GM19438 (cell line): Measurements from ENCODE around the gene TLR5.

Source experiments
- ATAC-seq: cut with Tn5 transposase; IDR thresholded peaks from one replicate; pipeline ENCODE4 v1.9.1; 2021; ENCODE audit warnings: low read depth; ENCODE audit not compliant: unreplicated experiment

The TLR5 gene

GRCh38 chr1:223150443-223150842, 7.4 kb upstream of the TLR5 start:
- ATAC-seq: no peak

- no peak for ATAC-seq
Observed at GRCh38 chr1:223147873-223148272, 4.8 kb upstream of the TLR5 start.

GRCh38 chr1:223147409-223147808, 4.4 kb upstream of the TLR5 start:
- ATAC-seq: no peak

GRCh38 chr1:223146745-223147144, 3.7 kb upstream of the TLR5 start:
- ATAC-seq: no peak

- ATAC-seq: no peak
Observed at GRCh38 chr1:223144914-223145313, 1.9 kb upstream of the TLR5 start.

GRCh38 chr1:223144431-223144830, 1.4 kb upstream of the TLR5 start:
- ATAC-seq: no peak

- ATAC-seq: no peak
Observed at GRCh38 chr1:223143537-223144248, 645 bp upstream of the TLR5 start.

- ATAC-seq: no peak
Observed at GRCh38 chr1:223142269-223142668, 779 bp downstream of the TLR5 start.

- ATAC-seq: no peak
Observed at GRCh38 chr1:223140611-223141405, 2.2 kb downstream of the TLR5 start.

- no peak for ATAC-seq
Observed at GRCh38 chr1:223137455-223138085, 5.5 kb downstream of the TLR5 start.

- ATAC-seq: no peak
Observed at GRCh38 chr1:223136086-223136485, 7.0 kb downstream of the TLR5 start.

GRCh38 chr1:223135176-223135942, 7.7 kb downstream of the TLR5 start:
- ATAC-seq: no peak

- ATAC-seq: peak; percentile 83
Observed at GRCh38 chr1:223133824-223134435, 9.1 kb downstream of the TLR5 start.

- no peak for ATAC-seq
Observed at GRCh38 chr1:223133306-223133823, 9.7 kb downstream of the TLR5 start.

- ATAC-seq: peak; percentile 61
Observed at GRCh38 chr1:223129229-223129901, 13.7 kb downstream of the TLR5 start.

GRCh38 chr1:223126741-223127140, 16.3 kb downstream of the TLR5 start:
- ATAC-seq: no peak

GRCh38 chr1:223125766-223126165, 17.3 kb downstream of the TLR5 start:
- ATAC-seq: no peak

- ATAC-seq: no peak
Observed at GRCh38 chr1:223123011-223123610, 19.9 kb downstream of the TLR5 start.

- no peak for ATAC-seq
Observed at GRCh38 chr1:223118418-223118817, 24.6 kb downstream of the TLR5 start.
